Suprapubic skin (tissue), 4 donors: ENCODE data around the gene RBM27.

Source experiments
- CTCF ChIP-seq, 2 donors: fragments of 200-600 bp in 1 of 2; fragments of 450-650 bp in 1 of 2; sonication (generic) in 1 of 2; IDR thresholded peaks; one replicate each; pipeline ENCODE4 v1.5.1; 2016 to 2019; ENCODE audit warnings: antibody characterized with exemption in 2 of 2, mild to moderate bottlenecking in 1 of 2, moderate library complexity in 1 of 2
- EP300 ChIP-seq: sonication (generic); formaldehyde crosslinking; IDR thresholded peaks from one replicate; pipeline ENCODE4 v1.6.1; 2017; ENCODE audit warnings: antibody characterized with exemption
- POLR2A ChIP-seq, 2 donors: fragments of 450-650 bp; IDR thresholded peaks; one replicate each; pipeline ENCODE4 v1.6.1; 2017; ENCODE audit warnings: antibody characterized with exemption in 2 of 2, mild to moderate bottlenecking in 2 of 2, moderate library complexity in 2 of 2
- POLR2AphosphoS5 ChIP-seq, 3 donors: sonication (generic); formaldehyde crosslinking; IDR thresholded peaks; one replicate each; pipeline ENCODE4 v1.6.1; 2017; ENCODE audit warnings: antibody characterized with exemption in 3 of 3

GRCh38 chr5:146165460-146165859, 37.9 kb upstream of the RBM27 start:
- no peak for TF ChIP-seq CTCF (IDR thresholded peaks at IDR 0.05)
- TF ChIP-seq POLR2A (IDR thresholded peaks at IDR 0.05), result no peak
- TF ChIP-seq POLR2AphosphoS5 (IDR thresholded peaks at IDR 0.05), result no peak
- no peak for TF ChIP-seq EP300
